HepG2 (cell line): ENCODE results near the gene CALR.

Source experiments
- CSRNP1 ChIP-seq: sonication (generic); formaldehyde crosslinking; IDR thresholded peaks from 2 replicates; pipeline ENCODE4 v1.8.1; 2023; ENCODE audit warnings: mild to moderate bottlenecking, missing genetic modification reagents
- CTCF ChIP-seq: sonication (generic); formaldehyde crosslinking; IDR thresholded peaks from 2 replicates; pipeline ENCODE4 v1.5.0; 2020; ENCODE audit warnings: mild to moderate bottlenecking, missing genetic modification reagents, moderate library complexity
- EP300 ChIP-seq, 3 experiments: sonication (generic) in 1 of 3; formaldehyde crosslinking in 1 of 3; IDR thresholded peaks; 2 replicates each; pipeline versions ENCODE4 v1.5.1 to v1.6.1; 2011 to 2020; ENCODE audit warnings: low read depth in 2 of 3, low read length in 2 of 3, borderline replicate concordance in 1 of 3, improper control_type of control experiment in 1 of 3, mild to moderate bottlenecking in 1 of 3, missing genetic modification reagents in 1 of 3, moderate library complexity in 1 of 3
- SIN3A ChIP-seq: IDR thresholded peaks from 2 replicates; pipeline ENCODE4 v1.6.1; 2011; ENCODE audit warnings: low read depth, mild to moderate bottlenecking, control low read depth, low read length, borderline replicate concordance
- TF ChIP-seq, protein P1 (sequence below): IDR thresholded peaks from 2 replicates; pipeline ENCODE4 v1.6.1; 2012; ENCODE audit warnings: inconsistent platforms

- TF ChIP-seq SIN3A (no peak), EP300 (IDR thresholded peaks at IDR 0.05; ENCODE audit: low read depth in 2 of 2, low read length in 2 of 2) (no peak), EP300 (CRISPR knock-in tag; IDR thresholded peaks at IDR 0.05; ENCODE audit: borderline replicate concordance) (no peak), CSRNP1 (no peak), CTCF (no peak)
- TF ChIP-seq, protein P1, sequence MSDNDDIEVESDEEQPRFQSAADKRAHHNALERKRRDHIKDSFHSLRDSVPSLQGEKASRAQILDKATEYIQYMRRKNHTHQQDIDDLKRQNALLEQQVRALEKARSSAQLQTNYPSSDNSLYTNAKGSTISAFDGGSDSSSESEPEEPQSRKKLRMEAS = no peak
Observed at GRCh38 chr19:12922959-12923358, 15.4 kb upstream of the CALR start.
